Putamen (tissue), 1 donor: ENCODE measurements around the gene VGF.
"Not testable (repeated sequence)": the region's sequence is repeated elsewhere in the genome, so short reads cannot be mapped to it uniquely, and the experiment has no call there.

ENCODE experiments used
- DNase-seq: peaks from one replicate; pipeline ENCODE4 v3.0.0-alpha.2; 2016; ENCODE audit warnings: low spot score

The VGF gene

GRCh38 chr7:101165075-101165957, at the start of gene VGF:
VGF (minus strand) TSS chr7:101165569; CDS start chr7:101164843, 726 bp downstream.
- DNase-seq = peak; percentile 87

DNA sequence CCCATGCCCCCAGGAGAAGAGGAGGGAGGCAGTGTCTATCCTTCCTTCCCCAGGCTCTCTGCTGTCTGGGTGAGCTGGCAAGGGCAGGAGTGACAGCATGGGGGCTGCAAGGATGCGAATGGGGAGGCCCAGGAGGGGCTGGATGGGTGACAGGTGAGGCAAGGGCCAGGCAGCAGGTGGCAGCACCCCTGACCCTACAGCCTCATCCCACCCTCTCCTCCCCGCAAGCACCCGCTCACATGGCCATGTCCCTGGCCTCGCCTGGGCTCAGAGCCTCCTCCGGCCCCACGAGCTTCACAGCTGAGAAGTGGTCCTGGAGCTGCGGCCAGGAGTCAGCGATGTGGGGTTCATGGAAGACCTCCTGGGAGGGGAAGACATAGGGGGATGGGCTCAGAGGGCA, 46.6 kb upstream of the VGF start:
- no peak for DNase-seq

DNA sequence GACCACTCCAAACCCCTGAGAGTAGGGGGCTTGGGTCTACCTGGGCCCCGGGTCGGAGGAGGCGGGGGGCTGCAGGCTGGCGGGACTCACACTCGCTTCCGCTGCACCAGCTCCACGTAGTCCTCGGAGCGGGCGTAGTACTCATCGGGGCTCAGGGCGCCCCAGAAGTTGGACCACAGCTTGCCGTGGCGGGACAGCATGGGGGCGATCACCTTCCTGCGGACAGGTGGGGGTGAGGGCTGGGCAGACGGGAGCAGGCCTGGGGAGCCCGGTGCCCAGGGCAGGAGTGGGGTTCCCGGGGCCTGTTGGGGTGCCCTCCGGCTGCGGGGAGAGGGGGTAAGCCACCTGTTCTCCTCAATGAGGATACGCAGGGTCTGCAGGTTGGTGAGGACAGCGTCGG, 46.1 kb upstream of the VGF start:
- no peak for DNase-seq

DNA sequence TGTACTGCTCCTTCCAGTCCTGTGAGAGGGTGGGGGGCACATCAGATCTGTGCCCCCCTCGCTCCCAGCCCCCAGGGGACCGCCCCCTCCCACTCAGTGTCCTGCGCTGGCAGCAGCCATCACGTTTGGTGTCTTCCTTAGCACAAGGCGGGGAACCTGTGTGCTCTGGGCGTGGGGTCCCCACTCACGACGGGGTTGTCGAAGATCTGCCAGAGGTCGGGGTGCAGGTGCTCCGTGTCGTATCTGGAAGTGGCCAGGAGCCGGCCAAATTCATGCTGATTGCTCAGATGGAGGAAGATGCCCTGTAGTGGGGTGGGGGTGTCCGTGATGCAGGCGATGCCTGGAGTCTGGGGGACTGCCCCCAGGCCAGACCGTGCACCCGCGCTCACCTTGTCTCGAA, 44.8 kb upstream of the VGF start:
- DNase-seq = no peak

GRCh38 chr7:101208794-101209193, 43.4 kb upstream of the VGF start:
- DNase-seq = no peak

- DNase-seq = no peak
Observed at GRCh38 chr7:101207459-101207858, 42.1 kb upstream of the VGF start.

GRCh38 chr7:101206665-101207042, 41.3 kb upstream of the VGF start:
- DNase-seq = no peak

DNA sequence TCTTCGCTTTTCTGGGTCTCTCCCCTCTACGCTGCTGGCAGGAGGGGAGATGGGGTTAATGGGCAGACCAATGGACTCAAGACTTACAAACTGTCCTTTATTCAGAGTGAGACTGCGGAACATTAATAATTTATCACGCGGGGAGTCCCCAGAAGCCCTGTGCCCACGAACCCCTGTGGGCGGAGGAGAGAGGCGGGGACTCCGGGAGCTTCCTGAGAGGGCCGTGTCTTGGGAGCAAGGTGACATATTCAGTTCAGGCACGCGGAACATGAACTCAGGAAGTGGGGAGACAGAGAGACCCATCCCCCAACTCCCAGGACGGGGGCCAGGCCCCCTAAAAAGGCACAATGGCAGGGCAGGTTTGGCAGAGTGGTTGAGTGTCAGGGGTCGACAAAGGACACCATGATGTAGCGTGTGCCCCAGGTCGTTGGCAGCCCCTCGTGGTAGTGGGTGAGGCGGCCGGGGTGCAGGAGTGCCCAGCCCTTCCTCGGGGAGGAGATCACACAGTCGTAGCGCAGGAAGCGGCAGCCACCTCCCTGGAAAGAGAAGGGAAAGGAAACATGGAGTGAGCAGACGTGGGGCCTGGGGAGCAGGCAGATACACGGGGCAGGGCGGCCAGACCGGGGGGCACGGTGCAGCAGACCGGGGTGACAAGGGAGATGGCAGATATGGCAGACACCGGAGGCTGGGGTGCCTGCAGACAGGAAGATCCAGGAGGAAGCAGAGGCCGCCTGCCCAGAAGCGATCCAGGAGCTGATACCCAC, 40.7 kb upstream of the VGF start:
- DNase-seq = peak; percentile 26

DNA sequence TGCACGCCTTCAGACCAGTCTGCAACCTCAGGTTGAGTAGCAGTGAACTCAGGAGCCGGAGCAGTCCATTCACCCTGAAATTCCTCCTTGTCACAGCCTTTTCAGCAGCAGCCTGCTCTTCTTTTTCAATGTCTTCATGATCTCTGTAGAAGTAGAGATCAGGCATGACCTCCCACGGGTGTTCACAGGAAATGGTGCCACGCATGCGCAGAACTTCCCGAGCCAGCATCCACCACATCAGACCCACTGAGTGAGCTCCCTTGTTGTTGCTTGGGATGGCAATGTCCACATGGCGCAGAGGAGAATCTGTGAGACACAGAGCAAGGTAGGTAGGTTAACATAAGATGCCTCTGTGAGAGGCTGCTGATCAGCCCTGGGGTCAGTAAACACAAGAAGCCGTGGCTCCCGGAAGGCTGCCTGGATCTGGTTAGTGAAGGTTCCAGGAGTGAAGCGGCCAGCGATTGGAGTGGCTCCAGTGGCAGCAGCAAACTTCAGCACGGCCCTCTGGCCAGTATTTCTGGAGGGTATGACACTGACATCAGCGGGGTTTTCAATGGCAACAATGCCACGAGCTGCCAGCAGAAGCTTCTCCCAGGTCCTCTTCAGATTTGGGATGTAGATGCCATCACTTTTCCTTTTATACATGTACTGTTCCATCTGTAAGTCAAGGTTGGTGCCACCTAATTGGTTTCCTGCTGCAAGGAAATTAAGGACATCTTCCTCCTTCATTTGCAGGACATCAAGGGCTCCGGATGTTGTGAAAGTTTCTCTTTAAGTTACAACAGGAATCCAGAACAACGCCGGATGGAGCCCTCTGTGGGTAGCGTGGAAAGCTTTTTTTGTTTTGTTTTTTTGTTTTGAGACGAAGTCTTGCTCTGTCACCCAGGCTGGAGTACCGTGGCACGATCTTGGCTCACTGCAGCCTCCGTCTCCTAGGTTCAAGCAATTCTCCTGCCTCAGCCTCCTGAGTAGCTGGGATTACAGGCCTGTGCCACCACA, 38.7 kb upstream of the VGF start:
- not testable (repeated sequence) for DNase-seq

- no peak for DNase-seq
Observed at GRCh38 chr7:101202603-101202918, 37.2 kb upstream of the VGF start.

DNA sequence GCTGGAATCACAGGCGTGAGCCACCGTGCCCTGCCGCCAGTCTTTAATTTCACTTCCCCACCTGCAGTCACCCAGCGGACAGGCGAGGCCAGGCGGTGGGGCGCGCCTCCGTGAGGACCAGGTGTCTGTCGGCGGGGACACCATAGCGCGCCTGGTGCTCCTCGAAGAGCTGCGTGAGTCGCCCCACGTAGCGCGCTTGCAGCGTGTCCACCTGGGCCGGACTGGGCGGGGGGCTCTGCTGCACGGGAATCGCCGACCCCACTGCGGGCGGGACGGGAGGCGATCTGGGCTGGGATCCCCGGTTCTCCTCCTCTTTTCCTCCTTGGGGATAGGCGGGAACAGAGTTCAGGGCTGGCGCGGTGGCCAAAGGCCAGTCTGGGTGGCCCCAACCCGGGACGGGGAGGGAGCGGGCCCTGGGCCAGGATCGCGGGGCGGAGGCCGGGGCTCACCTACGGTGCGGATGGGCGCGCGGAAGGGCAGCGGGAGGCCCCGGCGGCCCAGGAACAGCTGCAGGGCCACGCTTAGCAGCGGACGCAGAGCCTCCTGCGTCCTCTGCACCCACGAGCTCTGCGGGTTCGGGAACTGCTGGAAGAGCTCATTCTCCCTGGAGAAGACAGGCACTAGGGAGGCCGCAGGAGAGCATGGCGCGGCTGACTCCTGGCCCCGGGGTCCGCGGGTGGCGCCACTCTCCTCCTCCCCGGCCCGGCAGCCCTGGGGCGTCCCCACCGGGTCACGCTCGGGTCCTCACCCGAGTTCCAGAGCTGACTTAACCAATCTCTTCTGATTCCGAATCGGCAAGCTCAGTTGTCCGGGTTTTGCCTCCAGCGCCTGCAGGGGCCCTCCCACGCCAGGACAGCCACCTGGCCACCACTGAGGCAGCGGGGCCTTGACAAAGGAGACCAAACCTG, 36.6 kb upstream of the VGF start:
- no peak for DNase-seq

DNA sequence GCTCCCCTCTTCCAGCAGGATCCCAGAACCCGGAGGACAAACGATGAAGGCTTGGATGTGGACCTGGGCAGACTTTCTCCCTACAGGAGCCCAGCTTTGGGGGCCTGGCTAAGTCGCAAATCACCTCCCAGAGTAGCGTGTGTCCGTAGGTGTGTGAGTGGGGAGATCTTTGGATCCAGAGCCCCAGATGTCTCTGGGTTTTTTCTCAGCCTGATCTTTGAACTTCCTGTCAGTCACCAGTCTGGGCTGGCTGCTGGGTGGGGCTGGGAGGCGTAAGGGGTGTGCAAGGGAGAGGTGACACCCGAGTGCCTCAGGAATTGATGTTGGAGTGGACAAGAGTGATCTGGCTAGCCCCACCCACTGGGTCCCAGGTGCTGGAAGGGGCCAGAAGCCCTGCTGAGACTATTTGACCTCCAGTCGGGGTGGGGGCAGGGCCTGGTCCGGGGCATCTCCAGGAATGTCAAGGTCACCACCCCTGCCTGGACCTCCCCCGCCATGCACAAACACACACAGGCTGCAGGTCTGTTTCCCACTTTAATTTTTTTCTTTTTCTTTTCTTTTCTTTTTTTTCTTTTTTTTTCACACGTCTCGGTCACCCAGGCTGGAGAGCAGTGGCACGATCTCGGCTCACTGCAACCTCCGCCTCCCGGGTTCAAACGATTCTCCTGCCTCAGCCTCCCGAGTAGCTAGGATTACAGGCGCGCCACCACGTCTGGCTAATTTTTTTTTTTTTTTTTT, 35.7 kb upstream of the VGF start, which contains the start of gene MOGAT3:
Gene MOGAT3 (minus strand): TSS at position 175 of the 738 bp plus-strand sequence. CDS start 182 bp downstream, outside the sequence.
- DNase-seq = no peak

GRCh38 chr7:101200504-101200861, 35.1 kb upstream of the VGF start:
- DNase-seq = no peak

GRCh38 chr7:101199522-101199921, 34.2 kb upstream of the VGF start:
- DNase-seq = not testable (repeated sequence)

DNA sequence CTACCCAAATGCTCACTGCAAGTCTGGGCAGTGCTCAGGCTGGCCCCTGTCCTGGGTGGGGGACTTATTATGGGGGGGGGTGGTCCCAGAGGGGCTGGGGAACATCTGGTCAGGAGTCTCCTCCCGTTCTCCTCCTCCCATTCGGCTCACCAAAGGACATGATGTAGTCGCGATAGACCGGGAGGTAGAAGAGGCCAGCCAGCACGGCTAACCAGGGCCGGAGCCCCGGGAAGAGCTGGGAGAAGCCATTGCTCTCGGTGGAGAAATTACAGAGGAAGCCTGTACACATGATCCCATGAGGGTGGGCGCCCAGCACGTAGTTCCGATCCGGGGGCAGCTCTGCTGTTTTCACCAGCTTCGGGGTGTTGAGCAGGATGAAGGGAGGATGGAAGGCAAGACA, 33.1 kb upstream of the VGF start:
- no peak for DNase-seq

DNA sequence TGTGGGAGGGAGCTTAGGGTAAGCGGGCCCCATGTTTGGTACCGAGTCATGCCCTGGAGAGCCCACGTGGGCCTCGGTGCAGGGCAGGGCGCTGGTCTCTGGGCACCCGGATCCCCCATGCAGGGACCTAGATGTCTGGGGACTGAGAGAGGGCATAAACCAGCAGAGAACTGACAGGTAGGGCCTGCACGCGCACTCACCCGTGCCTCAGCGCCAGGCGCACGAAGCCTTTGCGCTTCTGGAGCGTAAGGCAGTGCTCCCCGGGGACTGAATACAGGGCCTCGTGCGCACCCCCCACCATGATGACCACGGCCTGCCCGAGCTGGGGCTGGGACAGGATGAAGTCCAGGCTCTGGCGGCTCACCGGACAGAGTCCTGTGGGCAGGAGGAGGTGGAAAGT, 32.6 kb upstream of the VGF start:
- DNase-seq = no peak

DNA sequence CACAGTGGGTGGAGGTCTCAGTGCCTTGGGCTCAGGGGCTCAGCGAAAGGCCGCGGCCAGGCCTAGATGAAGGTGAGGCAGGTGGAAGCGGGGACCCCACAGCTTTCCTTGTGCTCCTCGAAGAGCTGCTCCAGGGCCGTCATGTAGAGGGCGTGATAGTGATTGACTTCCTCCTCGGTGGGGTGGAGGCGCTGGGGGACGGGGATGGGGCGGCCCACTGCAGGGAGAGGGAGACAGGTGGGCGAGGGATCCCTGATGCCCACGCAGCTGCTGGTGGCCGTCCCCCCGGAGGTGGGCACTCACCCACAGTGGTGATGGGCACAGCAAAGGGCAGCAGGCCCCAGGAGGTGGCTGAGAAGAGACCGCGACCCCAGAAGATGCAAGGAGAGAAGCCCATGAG, 30.5 kb upstream of the VGF start:
- no peak for DNase-seq

GRCh38 chr7:101189109-101189508, 23.7 kb upstream of the VGF start:
- no peak for DNase-seq

GRCh38 chr7:101186844-101187428, 21.6 kb upstream of the VGF start:
- DNase-seq = no peak

- DNase-seq = no peak
Observed at GRCh38 chr7:101186194-101186593, 20.8 kb upstream of the VGF start.
